CD4-positive, alpha-beta T cell (primary cell): ENCODE data around the gene SREBF1. TPM values are rescaled to one million over a fixed set of nuclear protein-coding genes. Genes with fewer than 3 reads are reported as not detected.
A peak's percentile ranks its signal among the peaks of the same experiment; 100 is the strongest.

ENCODE experiments used
- ATAC-seq: fragments of 200-7000 bp; cut with Tn5 transposase; one replicate; pipeline ENCODE4 v1.10.0; 2022; ENCODE audit warnings: mild to moderate bottlenecking; ENCODE audit not compliant: poor library complexity
- CTCF ChIA-PET: fragments of 350-600 bp; sonication (Branson Sonifier 250); formaldehyde crosslinking; loops from one replicate; lab custom pipeline; 2021; ENCODE audit warnings: antibody characterized with exemption, inconsistent platforms; lab: Charles Lee
- POLR2A ChIA-PET: fragments of 350-600 bp; sonication (Branson Sonifier 250); formaldehyde crosslinking; loops from one replicate; lab custom pipeline; 2021; ENCODE audit warnings: antibody characterized with exemption, inconsistent platforms; lab: Charles Lee
- DNase-seq, 14 experiments: peaks; one replicate each; pipeline ENCODE4 v3.0.0-alpha.2; 2013 to 2020; ENCODE audit warnings: mixed read lengths in 2 of 14
- H3K27ac ChIP-seq, 2 donors: one replicate each; pipeline versions ENCODE4 v1.5.1 to v1.7.0; 2013; ENCODE audit warnings: low read length in 2 of 2, low read depth in 1 of 2, mild to moderate bottlenecking in 1 of 2
- H3K27me3 ChIP-seq, 2 experiments: 1 replicate in 1 of 2; 2 replicates in 1 of 2; pipeline versions ENCODE4 v1.6.1 to v1.7.0; 2013; ENCODE audit warnings: low read length in 2 of 2, control low read depth in 1 of 2, mild to moderate bottlenecking in 1 of 2, moderate library complexity in 1 of 2; ENCODE audit not compliant: insufficient read depth in 2 of 2, control insufficient read depth in 1 of 2
- H3K36me3 ChIP-seq: one replicate; pipeline ENCODE4 v1.6.1; 2013; ENCODE audit warnings: low read length, control low read depth; ENCODE audit not compliant: insufficient read depth
- H3K4me1 ChIP-seq: one replicate; pipeline ENCODE4 v1.6.1; 2013; ENCODE audit warnings: low read length, control low read depth; ENCODE audit not compliant: insufficient read depth
- H3K4me3 ChIP-seq: one replicate; pipeline ENCODE4 v1.5.1; 2013; ENCODE audit warnings: mild to moderate bottlenecking, low read length, moderate library complexity
- H3K9me3 ChIP-seq, 2 experiments: 1 replicate in 1 of 2; 2 replicates in 1 of 2; pipeline versions ENCODE4 v1.6.1 to v1.7.0; 2013; ENCODE audit warnings: low read length in 2 of 2, mild to moderate bottlenecking in 2 of 2, control low read depth in 1 of 2, moderate library complexity in 1 of 2; ENCODE audit not compliant: control insufficient read depth in 1 of 2, insufficient read depth in 1 of 2
- H3K27ac Mint-ChIP-seq: one replicate; pipeline ENCODE4 v1.8.0; 2020; ENCODE audit warnings: mixed read lengths
- H3K27me3 Mint-ChIP-seq: one replicate; pipeline ENCODE4 v1.8.0; 2021; ENCODE audit warnings: mixed read lengths
- H3K36me3 Mint-ChIP-seq: one replicate; pipeline ENCODE4 v1.8.0; 2021; ENCODE audit warnings: low read depth, mixed read lengths
- H3K4me1 Mint-ChIP-seq: one replicate; pipeline ENCODE4 v1.8.0; 2021; ENCODE audit warnings: low read depth, mixed read lengths
- H3K4me3 Mint-ChIP-seq: one replicate; pipeline ENCODE4 v1.8.0; 2020; ENCODE audit warnings: mild to moderate bottlenecking, mixed read lengths
- H3K9me3 Mint-ChIP-seq: one replicate; pipeline ENCODE4 v1.8.0; 2020; ENCODE audit warnings: mixed read lengths
- intact Hi-C, 2 experiments: fragments of 100-400 bp; cut with DNase I in 1 of 2; cut with micrococcal nuclease in 1 of 2; formaldehyde crosslinking; loops; one replicate each; pipeline versions ENCODE4 v1.15.1 to v1.9.0; 2023 to 2025; cut with DNase I, micrococcal nuclease
- total RNA-seq, 174 experiments: library from RNA in 2 of 174; stranded (reverse) in 2 of 174; gene quantifications; one replicate each; pipeline ENCODE4 v1.2.3 and lab custom pipeline; 2021 to 2026
- TF ChIP-seq, protein P1 (sequence below): fragments of 200-600 bp; IDR thresholded peaks from one replicate; pipeline ENCODE4 v1.8.0; 2022; ENCODE audit warnings: antibody characterized with exemption, mild to moderate bottlenecking

The SREBF1 gene
- total RNA-seq, 2 experiments from 2014 or later = 249 to 264 TPM

DNA sequence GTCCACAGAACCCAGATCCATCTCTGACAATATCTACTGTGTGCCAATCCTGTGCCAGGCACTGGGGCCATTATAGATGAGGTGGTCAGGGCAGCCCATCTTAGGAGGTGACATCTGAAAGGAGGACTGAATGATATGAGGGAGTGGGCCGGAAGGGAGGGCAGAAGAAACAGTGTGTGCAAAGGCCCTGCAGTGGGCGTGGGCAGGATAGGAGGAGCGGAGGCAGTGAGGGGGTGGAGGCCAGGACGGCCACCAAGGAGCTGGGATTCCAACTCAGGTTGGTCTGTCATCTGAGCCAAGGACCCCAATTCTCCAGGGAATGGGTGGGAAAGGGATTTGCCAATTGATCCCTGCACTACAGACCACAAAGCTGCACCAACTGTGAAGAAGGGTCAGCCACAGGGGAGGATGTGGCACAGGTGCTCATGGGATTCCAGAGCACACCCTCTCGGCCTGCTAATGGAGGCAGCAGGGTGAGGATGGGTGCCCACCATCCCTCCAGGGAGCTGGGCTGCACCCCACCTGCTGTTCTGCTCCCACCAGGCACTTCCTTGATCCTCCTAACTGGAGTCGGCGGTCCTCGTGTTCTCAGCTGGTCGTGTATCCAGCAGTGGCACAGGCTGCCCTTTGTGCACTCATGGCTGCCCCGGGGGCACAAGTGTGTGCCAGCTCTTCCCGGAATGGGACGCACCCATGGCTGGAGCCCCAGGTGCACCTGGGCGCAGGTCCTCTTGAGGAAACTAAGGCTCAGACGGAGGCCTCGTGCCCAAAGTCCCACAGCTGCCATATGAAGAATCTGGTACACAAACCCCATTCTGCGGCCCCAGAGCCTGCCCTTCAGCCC, 9.6 kb downstream of the SREBF1 start:
- Mint-ChIP-seq H3K4me3 (peak overlapping the region; percentile 67), H3K4me1 (peaks cover 77% of the 10 kb centered on the region), H3K36me3 (peaks cover 7% of the 10 kb centered on the region), H3K27me3 (no peaks in the 10 kb centered on the region), H3K27ac (peak overlapping the region; percentile 98), H3K9me3 (no peaks in the 10 kb centered on the region)
- TF ChIP-seq, protein P1, sequence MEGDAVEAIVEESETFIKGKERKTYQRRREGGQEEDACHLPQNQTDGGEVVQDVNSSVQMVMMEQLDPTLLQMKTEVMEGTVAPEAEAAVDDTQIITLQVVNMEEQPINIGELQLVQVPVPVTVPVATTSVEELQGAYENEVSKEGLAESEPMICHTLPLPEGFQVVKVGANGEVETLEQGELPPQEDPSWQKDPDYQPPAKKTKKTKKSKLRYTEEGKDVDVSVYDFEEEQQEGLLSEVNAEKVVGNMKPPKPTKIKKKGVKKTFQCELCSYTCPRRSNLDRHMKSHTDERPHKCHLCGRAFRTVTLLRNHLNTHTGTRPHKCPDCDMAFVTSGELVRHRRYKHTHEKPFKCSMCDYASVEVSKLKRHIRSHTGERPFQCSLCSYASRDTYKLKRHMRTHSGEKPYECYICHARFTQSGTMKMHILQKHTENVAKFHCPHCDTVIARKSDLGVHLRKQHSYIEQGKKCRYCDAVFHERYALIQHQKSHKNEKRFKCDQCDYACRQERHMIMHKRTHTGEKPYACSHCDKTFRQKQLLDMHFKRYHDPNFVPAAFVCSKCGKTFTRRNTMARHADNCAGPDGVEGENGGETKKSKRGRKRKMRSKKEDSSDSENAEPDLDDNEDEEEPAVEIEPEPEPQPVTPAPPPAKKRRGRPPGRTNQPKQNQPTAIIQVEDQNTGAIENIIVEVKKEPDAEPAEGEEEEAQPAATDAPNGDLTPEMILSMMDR = no peak
- Histone ChIP-seq H3K36me3 (peaks cover 19% of the 10 kb centered on the region), H3K27ac (peak overlapping the region; percentile 25 to 68), H3K4me3 (no peak overlapping the region), H3K4me1 (peaks cover 87% of the 10 kb centered on the region), H3K9me3 (no peaks in the 10 kb centered on the region), H3K27me3 (no peaks in the 10 kb centered on the region)
- intact Hi-C loops = no loop called here
- CTCF ChIA-PET = interaction anchor here (1.4 kb wide), 1 partner anchor 13 kb away, joined by 3 read pairs; no protein-coding TSS in a partner anchor
- POLR2A ChIA-PET = interaction anchor here (0.6 to 3.2 kb wide), 2 partner anchors 9 to 238 kb away, joined by 3 to 10 read pairs; no protein-coding TSS in a partner anchor
- no peak for ATAC-seq
- DNase-seq = no peak

DNA sequence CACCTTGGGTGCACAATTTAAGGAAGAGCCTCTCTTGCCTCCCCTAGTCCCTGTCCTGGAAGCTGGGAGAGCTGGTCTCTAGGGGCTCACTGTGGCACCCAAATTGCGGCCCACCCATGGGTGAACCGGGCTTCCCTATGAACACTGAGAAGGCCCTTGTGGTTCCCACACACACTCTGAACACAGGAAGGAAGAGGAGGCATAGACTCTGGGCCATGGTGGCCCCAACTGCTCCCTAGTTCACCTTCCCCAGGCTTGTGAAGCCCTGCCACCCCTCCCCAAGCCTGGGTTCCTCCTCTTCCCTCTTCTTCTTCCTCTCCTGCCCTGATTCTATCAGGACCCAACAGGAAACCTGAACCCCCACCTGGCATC, 10.5 kb downstream of the SREBF1 start:
- DNase-seq (peak in 2 of 14 experiments; percentile 19 to 54), ATAC-seq (no peak)
- ChIA-PET CTCF (interaction anchor here (1.4 to 2.1 kb wide), 2 partner anchors 10 to 14 kb away, joined by 3 to 6 read pairs; no protein-coding TSS in a partner anchor), POLR2A (interaction anchor here (0.6 to 3.2 kb wide), 3 partner anchors 9 to 237 kb away, joined by 3 to 10 read pairs (median 3); no protein-coding TSS in a partner anchor)
- no peaks in the 10 kb centered on the region for H3K9me3 ChIP-seq
- no peak overlapping the region for H3K4me3 ChIP-seq
- peaks cover 87% of the 10 kb centered on the region for H3K4me1 ChIP-seq
- Mint-ChIP-seq H3K4me3 (peak overlapping the region; percentile 67), H3K9me3 (no peaks in the 10 kb centered on the region), H3K27me3 (no peaks in the 10 kb centered on the region), H3K27ac (peak overlapping the region; percentile 98), H3K36me3 (peaks cover 4% of the 10 kb centered on the region), H3K4me1 (peaks cover 84% of the 10 kb centered on the region)
- TF ChIP-seq, protein P1 = no peak
- intact Hi-C loops = no loop called here
- peaks cover 19% of the 10 kb centered on the region for H3K36me3 ChIP-seq
- H3K27me3 ChIP-seq = no peaks in the 10 kb centered on the region
- peak overlapping the region; percentile 25 to 68 for H3K27ac ChIP-seq

DNA sequence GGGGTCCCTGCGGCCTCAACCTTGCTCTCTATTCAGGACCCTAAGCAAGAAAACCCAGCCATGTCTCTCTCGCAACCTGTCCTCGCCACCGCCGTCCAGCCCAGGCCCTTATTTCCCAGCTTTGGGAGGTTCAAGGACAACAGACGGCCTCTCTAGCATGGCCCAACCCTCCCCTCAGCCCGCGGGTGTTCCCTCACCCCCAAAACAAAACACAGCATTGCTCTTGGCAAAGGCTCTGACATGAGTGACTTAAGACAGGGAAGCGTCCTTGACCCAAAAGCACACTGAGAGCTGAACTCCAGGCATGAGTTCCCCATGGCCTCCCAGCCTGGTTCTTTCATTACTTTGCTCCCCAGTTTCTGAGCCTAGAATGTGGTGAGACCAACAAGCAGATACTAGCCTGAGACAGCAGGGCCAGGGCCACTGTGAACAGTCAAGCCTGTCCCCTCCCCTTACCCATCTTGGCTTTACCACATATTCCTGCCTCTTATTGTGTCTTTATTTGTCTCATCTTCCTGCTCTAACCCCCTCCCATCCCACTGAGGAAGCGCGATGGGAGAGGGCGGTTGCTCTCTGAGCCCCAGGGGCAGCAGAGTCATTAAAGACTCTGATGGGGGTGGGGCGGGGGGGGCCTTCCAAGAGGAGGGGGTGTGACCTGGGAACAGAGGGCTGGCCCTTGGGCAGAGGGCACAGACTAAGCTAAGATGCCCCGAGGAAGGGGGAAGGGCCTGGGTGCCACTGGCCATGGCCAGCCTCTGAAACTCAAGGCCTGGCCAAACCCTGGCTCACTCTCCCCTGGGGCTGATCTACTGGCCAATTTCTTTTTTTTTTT, 11.8 kb downstream of the SREBF1 start:
- peak in 1 of 14 experiments; percentile 33 for DNase-seq
- POLR2A ChIA-PET = interaction anchor here (0.8 to 3.2 kb wide), 2 partner anchors 11 to 85 kb away, joined by 3 to 10 read pairs; no protein-coding TSS in a partner anchor
- intact Hi-C loops = loop anchor here (1.0 to 5.0 kb wide), 2 partner anchors 9 to 152 kb away; no protein-coding TSS in a partner anchor

More for the DNA sequence above, 11.8 kb downstream of the SREBF1 start:
- ATAC-seq = no peak
- H3K9me3 ChIP-seq = no peaks in the 10 kb centered on the region
- CTCF ChIA-PET = interaction anchor here (2.1 kb wide), 1 partner anchor 11 kb away, joined by 6 read pairs; no protein-coding TSS in a partner anchor
- Mint-ChIP-seq H3K4me1 (peaks cover 87% of the 10 kb centered on the region), H3K27me3 (no peaks in the 10 kb centered on the region), H3K4me3 (peak overlapping the region; percentile 62), H3K27ac (peak overlapping the region; percentile 98), H3K36me3 (peaks cover 6% of the 10 kb centered on the region), H3K9me3 (no peaks in the 10 kb centered on the region)
- peak overlapping the region; percentile 87 to 88 for H3K27ac ChIP-seq
- peaks cover 16% of the 10 kb centered on the region for H3K36me3 ChIP-seq
- peaks cover 89% of the 10 kb centered on the region for H3K4me1 ChIP-seq
- no peaks in the 10 kb centered on the region for H3K27me3 ChIP-seq
- TF ChIP-seq, protein P1 = no peak
- H3K4me3 ChIP-seq = no peak overlapping the region
